SU-DHL-6 (cell line): ENCODE data around the gene SAMD4B.

Experiments used
- EZH2phosphoT487 ChIP-seq: fragments of 200-600 bp; sonication (generic), shearing (Covaris generic); conservative IDR thresholded peaks from 2 replicates; pipeline ENCODE4 v1.6.1; 2018; ENCODE audit warnings: mild to moderate bottlenecking, antibody characterized with exemption, low read length, moderate library complexity, mixed read lengths
- TF ChIP-seq, protein P1 (sequence below): fragments of 200-600 bp; sonication (generic); IDR thresholded peaks from one replicate; pipeline ENCODE4 v1.5.1; 2017; ENCODE audit warnings: antibody characterized with exemption, mild to moderate bottlenecking, low read length, moderate library complexity; ENCODE audit not compliant: insufficient read depth, poor library complexity, severe bottlenecking

DNA sequence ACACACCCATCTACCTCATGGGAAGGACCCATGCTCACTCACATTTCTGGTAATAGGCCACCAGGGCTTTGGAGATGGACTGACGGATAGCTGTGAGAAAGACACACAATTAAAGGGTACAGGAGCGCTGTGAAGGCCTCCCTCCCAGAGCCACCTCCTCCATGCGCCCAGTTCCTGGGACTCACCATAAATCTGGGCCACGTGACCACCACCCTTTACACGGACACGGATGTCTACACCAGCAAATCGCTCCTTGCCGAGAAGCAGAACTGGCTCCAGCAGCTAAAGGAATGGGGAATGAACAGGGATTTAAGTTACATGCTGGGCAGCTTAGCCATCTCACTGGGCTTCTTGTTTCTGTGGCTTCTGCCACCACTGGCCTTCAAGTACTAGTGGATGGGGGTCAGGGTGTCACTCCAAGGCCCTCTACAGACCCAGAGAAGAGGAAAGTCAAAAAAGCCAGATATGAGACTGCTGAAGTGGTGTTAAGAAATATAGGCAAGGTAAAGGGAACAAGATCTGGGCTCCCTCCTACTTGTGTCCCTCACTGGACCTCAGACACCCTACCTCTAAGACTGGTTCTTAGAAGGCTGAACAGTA is 91.4 kb downstream of the SAMD4B start:
- TF ChIP-seq, protein P1, sequence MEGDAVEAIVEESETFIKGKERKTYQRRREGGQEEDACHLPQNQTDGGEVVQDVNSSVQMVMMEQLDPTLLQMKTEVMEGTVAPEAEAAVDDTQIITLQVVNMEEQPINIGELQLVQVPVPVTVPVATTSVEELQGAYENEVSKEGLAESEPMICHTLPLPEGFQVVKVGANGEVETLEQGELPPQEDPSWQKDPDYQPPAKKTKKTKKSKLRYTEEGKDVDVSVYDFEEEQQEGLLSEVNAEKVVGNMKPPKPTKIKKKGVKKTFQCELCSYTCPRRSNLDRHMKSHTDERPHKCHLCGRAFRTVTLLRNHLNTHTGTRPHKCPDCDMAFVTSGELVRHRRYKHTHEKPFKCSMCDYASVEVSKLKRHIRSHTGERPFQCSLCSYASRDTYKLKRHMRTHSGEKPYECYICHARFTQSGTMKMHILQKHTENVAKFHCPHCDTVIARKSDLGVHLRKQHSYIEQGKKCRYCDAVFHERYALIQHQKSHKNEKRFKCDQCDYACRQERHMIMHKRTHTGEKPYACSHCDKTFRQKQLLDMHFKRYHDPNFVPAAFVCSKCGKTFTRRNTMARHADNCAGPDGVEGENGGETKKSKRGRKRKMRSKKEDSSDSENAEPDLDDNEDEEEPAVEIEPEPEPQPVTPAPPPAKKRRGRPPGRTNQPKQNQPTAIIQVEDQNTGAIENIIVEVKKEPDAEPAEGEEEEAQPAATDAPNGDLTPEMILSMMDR: no peak
- no peak for TF ChIP-seq EZH2phosphoT487
